HG02798 (cell line): ENCODE results near the gene PAK6.

Experiments
- ATAC-seq: cut with Tn5 transposase; IDR thresholded peaks from one replicate; pipeline ENCODE4 v1.9.1; 2021; ENCODE audit warnings: mild to moderate bottlenecking; ENCODE audit not compliant: unreplicated experiment, poor library complexity

The PAK6 gene

DNA sequence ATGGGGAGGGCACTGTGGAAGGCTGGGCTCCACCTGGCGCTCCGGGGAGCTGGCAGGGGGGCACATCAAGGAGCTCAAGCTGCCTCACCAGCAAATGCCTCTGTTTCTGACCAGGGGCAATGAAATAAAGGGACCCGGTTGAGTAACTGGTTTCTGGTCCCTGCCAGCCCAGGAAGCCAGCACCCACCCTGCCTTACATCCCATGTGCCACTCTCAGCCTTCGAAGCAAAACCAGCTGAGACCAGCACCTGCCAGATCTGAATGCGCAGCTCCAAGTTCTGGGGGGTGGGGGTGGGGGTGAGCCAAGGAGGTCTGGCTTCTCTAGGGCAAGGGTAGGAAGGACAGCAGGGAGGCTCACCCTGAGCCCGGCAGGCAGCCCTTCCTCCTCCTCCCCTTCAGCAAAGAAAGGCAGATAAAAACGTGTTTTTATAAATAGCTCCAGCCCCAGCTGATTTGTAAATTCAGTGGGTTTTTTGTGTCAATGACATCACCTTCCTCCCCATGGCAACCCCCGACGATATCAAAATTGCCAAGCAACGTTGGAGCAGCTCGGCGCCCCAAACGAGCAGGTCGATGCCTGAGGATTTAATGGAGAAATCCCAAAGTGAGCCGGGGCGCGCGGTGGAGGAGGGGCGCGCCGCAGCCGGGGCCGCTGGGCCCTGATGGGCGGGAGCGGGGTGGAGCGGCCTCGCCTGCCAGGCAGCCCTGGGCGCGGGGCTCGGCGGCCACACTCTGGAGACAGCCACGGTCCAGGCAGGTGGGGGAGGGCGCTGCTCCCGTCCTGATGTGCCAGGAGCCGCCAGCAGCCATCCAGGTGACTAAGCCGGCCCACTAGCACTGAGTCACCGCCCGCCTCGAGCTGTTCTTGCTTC is at the start of gene PAK6:
TSS of gene PAK6 (plus strand) at position 532 of the 872 bp plus-strand sequence. CDS start 25,723 bp downstream, outside the sequence.
- no peak for ATAC-seq

GRCh38 chr15:40190591-40190990 is 48.3 kb upstream of the PAK6 start:
- ATAC-seq = no peak

DNA sequence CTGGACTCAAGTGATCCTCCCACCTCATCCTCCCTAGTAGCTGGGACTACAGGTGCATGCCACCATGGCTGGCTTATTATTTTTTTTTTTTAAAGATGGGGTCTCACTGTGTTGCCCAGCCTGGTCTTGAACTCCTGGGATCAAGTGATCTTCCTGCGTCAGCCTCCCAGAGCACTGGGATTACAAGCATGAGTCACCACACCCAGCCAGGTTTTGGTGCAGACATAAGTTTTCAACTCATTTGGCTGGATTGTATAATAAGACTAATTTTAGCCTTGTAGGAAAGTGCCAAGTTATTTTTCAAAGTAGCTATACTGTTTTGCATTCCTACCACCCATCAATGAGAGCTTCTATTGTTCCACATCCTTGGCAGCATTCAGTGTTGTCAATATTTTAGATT is 45.9 kb upstream of the PAK6 start:
- ATAC-seq = no peak

GRCh38 chr15:40197434-40197833 is 41.4 kb upstream of the PAK6 start:
- ATAC-seq = no peak

DNA sequence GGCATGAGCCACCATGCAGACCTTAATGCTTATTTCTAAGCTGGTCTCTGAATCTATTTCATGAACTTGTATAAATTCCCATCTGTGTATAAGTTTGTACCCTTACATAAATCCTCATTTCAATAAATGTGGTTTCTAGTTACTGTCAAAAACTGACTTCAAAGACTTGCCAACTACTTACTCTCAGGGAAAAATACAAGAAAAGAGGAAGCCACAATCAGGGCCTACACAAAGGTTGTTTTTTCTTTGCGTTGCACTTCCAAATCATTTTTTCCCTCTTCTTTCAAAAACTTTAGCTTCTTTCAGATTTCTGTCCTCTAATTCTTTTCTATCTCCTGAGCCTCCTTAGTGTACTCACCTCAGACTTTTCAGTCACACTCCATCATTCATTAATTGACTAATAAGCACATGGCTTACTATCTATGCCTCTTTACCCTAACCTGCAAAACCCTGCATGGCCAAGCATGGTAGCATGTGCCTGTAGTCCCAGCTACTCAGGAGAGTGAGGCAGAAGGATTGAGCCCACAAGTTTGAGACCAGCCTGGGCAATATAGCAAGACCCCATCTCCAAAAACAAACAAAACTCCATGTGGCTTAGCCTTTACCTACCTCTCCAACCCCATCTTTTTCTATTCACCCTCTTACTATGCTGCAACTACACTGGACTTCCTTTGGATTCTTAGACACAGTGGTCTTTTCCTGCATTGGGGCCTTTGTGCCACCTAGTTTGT is 40.3 kb upstream of the PAK6 start:
- no peak for ATAC-seq

GRCh38 chr15:40204100-40204499 is 34.8 kb upstream of the PAK6 start:
- no peak for ATAC-seq

DNA sequence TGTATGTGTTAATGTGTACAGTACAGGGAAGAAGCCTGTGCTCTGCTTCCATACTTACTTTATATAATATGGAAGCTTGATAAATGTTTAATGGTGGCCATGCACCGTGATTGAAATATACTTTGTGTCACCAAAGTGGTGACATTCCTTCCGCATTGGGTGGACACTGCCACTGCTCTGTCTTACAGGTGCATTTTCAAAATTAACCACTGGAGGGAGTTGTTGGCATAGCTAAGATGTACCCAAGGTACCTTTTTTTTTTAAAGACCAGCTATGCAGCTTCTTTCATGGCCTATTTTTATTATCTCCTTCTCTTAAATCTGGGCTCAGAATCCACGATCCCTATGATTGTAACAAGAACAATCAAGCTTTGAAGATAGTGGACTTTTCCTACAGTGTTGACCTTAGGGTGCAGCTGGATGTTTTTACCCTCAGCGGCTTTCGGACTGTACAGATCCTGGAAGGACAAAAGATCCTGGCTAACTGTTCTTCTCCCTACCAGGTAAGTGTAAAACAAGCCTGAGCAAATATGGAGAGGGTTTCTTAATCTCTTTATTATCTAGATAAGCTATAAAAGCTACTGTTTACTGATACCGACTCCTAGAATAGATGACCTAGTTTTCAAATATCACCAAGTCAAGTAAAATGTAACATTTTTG is 21.6 kb upstream of the PAK6 start:
- ATAC-seq = peak; percentile 70

- no peak for ATAC-seq
These were observed 19.1 kb upstream of the PAK6 start for GRCh38 chr15:40219801-40220200.

GRCh38 chr15:40222131-40222530 is 16.7 kb upstream of the PAK6 start:
- no peak for ATAC-seq

- no peak for ATAC-seq
These were observed 12.1 kb upstream of the PAK6 start for GRCh38 chr15:40226736-40227135.

DNA sequence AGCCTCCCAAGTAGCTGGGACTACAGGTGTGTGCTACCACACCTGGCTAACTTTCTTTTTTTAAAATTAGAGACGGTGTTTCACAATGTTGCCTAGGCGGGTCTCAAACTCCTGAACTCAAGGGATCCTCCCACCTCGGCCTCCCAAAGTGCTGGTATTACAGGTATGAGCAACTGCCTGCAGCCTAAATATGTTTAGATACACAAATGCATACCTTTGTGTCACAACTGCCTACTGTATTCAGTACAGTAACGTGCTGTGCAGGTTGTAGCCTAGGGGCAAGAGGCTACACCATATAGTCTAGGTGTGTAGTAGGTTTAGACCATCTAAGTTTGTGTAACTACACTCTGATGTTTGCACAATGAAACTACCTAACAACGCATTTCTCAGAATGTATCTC is 9.5 kb upstream of the PAK6 start:
- ATAC-seq = no peak

DNA sequence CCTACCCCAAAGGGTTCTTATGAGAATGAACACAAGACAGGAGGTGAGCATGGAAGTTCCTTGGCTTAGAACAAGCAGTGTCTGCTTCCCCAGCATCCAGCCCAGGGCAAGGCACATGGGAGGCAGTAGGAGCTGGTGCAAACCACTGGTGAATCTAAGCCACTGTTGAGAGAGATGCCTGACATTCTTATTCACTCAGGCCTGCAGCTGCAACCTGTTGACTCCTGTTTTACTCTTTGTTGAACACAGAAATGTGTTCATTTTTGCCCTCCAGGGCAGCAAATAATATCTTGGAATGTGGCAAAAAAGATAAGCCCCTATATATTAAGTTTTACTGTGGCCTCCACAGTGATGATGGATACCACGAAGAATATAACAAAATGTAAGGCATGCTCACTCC is 8.9 kb upstream of the PAK6 start:
- ATAC-seq = no peak

- ATAC-seq = no peak
These were observed 6.2 kb upstream of the PAK6 start for GRCh38 chr15:40232625-40233070.

DNA sequence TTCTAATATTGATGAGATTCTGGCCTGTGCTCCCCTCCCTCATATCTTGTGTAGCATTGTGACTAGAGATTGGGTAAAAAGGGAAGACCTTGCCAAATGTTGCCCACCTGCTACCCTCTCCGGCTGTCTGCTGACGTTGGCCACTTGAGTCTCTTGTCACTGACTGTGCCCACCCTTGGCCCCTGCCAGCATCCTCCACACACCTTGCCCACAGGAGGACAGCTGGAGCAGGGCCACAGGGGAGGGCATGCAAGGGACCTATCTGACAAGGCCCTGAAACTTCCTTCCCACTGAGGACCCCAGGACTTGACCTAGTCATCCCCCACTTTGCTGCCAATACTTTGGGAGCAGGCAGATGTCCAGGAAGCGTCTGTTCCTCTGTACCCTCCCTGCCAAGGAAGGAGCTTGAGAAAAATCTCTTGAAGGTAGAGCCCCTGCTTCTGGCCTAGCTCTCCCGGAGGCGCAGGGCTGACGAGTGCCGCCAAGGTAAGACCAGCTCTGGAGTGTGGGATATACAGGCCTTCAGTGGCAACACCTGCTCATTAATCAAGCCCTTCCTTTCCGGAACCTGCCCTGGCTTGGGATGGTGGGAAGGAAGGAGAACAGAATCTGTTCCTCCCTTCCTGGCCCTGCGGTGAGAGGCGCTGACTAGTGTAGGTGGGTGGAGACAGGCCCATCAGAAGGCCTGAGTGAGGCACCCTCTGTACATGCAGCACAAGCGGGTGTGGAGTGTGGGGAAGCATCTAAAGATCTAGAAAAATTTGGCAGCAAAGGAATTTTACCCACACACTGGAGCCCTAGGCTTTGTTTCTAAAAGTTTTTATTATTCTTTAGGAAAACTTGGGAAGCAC is 4.9 kb upstream of the PAK6 start:
- ATAC-seq = no peak

DNA sequence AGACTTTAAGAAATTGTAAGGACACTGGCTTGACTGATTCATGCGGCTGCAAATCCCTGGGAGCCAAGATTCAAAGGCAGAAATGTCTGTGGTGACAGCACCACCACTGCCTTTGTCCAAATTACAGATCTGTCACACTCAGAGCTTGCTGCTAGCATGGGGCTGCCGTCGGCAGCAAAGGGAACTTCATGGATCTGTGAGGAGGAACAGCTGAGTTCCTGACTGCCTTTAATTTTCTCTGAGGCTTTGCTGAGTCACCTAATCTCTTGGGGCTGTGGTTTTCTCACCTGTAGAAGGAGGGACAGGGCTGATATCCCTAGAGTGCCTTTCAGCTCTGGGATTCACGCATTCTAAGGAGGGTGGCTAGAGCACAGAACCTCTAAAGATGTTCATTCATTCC is 4.1 kb upstream of the PAK6 start:
- ATAC-seq = no peak

- ATAC-seq = no peak
These were observed 3.5 kb upstream of the PAK6 start for GRCh38 chr15:40235201-40235885.

- ATAC-seq = no peak
These were observed 485 bp downstream of the PAK6 start for GRCh38 chr15:40239404-40239692.

- no peak for ATAC-seq
These were observed 1.1 kb downstream of the PAK6 start for GRCh38 chr15:40239693-40240618.
